HG02623 (cell line): Measurements from ENCODE around the gene LGSN.
A peak's percentile ranks its signal among the peaks of the same experiment; 100 is the strongest.
"Not testable (repeated sequence)": the region's sequence is repeated elsewhere in the genome, so short reads cannot be mapped to it uniquely, and the experiment has no call there.

Source experiments
- ATAC-seq: cut with Tn5 transposase; IDR thresholded peaks from one replicate; pipeline ENCODE4 v1.9.1; 2021; ENCODE audit warnings: moderate library complexity; ENCODE audit not compliant: unreplicated experiment

Gene LGSN

GRCh38 chr6:63306420-63306819 lies 13.4 kb downstream of the LGSN start:
- no peak for ATAC-seq

DNA sequence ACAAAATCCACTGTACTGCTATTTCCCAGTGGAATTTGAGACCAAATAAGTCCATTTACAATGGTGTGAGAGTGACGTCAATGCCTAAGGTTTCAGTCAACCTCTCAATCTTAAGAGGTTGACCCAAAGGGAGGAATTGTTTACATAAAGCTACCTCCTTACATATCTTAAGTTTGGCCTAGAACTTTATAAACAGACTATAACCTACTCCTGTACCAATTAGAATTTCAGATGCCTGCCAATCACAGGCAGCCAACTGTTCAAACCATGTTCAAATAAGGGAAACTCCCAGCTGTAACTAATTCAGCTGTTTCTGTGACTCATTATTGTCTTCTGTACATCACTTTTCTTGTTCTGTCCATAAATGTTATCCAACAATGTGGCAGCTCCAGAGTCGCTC lies 14.5 kb downstream of the LGSN start:
- ATAC-seq: no peak

DNA sequence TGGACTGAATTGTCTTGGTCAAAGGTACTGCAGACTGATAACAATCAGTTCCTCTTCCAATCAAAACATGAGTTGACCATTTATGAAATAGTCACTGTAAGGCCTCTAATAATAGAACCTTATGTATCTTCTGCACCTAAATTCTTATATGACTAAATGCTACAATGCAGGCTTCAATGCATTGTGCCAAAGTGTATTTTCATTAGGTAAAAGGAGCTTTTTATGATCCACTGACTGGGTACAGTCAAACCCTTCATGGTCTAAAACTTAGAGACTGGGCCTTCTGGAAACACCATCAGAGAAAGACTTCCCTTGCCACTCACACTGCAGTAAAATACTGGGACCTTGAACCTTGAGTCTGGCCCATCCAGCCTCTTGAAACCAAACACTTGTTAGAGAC lies 16.3 kb downstream of the LGSN start:
- ATAC-seq: no peak

GRCh38 chr6:63299667-63300066 lies 20.1 kb downstream of the LGSN start:
- ATAC-seq: no peak

DNA sequence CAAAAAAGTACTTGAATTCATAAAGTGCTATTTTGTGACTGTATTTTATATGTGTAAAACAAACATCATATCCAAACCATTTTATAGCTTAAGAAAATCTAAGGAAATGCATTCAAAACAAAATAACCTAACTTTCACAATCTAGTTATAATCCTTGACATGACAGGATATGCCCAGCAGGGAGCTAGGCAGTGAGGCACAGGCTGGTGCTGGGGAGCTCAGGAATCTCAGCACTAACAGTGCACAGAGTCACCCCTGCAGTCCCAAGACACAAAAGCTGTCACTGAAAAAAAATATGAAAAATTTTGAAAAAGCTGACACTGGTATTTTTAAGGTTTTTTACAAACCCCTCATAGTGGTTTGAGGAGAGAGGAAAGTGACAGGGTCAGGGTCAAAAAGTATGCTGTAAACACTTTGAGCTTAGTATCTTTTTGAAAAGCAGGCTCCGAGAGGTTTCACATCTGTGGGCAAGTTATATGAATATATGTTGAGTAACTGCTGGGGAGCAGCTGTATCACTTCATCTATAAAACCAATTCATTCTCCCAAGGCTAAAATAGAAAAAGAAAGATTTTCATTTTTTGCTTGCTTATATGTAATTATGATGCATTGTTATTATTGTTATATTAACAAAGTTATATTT lies 24.1 kb downstream of the LGSN start:
- ATAC-seq: no peak

GRCh38 chr6:63290492-63291058 lies 29.2 kb downstream of the LGSN start:
- ATAC-seq: no peak

- no peak for ATAC-seq
These were observed 30.4 kb downstream of the LGSN start for GRCh38 chr6:63289269-63289872.

DNA sequence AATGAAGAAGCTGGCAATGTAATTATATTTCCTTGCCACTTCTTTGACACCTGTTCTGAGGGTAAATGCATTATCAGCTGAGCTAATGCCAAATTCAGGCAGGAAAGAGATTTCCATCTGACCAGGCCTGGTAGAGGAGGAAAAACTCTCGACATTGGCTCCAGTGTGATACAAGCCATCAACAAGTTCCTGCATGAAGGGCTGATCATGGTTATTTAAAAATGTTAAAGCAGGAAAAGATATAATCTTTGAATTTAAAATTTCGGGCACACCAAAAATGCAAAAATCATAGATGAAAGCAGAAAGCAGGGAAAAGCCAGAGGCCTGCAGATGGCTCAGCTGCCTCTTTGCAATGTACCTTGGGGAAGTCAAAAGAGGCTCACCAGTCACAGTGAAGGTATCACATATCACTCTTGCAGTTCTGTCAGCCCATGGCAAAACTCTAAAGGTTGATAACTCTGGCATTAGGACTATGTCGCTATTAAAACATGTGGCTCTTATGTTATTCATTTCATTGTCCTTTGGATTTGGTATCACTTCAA lies 39.1 kb downstream of the LGSN start:
- ATAC-seq: no peak

GRCh38 chr6:63278916-63279315 lies 40.9 kb downstream of the LGSN start:
- no peak for ATAC-seq

DNA sequence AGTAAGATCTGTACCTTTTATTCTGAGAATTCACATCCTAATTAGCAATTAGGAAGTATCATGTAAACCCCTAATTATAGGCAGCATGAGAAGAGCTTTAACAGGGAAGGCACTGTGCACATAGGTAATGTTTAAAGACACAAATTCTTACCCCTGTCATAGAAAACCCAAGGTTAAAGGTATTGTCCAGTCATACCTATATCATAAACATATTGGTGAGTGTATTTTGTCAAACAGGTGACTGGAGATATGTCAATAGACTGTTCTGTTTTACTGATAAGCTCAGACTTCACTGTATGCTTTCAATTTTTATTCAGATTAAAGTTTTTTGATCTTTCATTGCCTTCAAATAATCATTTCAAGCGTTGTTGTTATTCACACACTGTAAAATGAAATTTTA lies 43.8 kb downstream of the LGSN start:
- no peak for ATAC-seq

GRCh38 chr6:63274795-63275430 lies 44.9 kb downstream of the LGSN start:
- not testable (repeated sequence) for ATAC-seq

DNA sequence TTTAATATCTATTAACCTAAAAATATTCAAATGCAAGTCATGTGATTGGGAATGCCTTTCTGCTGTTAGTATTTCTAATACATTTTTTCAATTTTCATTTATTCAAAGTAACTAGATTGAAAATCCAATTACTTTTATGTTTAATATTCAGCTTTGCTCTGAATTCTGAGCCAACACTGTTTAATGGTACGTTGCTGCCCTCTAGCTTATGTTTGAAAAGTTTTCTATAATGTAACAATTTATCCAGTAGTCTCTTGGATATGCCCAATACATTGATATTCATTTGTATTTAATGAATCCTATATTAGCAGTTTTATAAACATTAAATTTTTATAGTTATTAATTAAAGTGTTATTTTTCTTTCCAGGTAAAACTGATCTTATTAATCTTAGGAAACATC lies 47.4 kb downstream of the LGSN start:
- ATAC-seq: no peak

- peak; percentile 56 for ATAC-seq
These were observed 50.3 kb downstream of the LGSN start for GRCh38 chr6:63269470-63269869.

GRCh38 chr6:63268574-63268973 lies 51.2 kb downstream of the LGSN start:
- ATAC-seq: peak; percentile 71

DNA sequence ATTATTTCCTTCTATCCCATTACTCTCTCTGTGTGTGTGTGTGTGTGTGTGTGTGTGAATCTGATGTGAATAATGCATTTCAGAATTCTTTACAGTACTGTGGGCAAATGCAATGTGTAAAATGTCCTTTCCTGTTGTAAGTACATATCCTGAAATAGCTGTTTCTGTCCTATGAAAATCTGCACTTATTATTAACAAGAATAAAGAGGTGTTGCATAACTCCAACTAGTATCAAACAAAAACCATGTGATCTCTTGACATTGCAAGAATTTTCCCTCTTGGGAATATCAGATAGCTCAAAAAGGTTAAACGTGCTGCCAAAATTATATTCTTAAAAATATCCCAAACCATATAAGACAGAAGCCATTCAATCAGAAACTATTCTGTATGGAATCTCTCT lies 52.0 kb downstream of the LGSN start:
- no peak for ATAC-seq

GRCh38 chr6:63267046-63267445 lies 52.7 kb downstream of the LGSN start:
- ATAC-seq: no peak

GRCh38 chr6:63263444-63263843 lies 56.3 kb downstream of the LGSN start:
- ATAC-seq: no peak

DNA sequence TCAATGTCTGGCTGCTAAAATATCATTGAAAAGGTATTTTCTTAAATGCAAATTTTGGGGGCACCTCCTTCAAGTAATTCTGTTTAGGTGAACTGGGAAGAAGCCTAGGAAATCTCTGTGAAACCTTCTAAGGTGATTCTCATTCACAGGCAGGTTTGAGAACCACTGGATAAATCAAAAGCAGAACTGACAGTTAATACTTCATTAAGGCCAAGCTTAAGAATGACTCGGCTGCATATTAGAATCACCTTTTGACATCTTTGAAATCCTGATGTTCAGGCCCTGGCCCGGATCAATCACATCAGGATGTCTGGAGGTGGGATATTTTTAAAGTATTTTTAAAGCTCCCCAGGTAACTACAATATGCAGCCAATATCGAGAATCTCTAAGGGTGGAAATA lies 58.0 kb downstream of the LGSN start:
- ATAC-seq: no peak

GRCh38 chr6:63259153-63259552 lies 60.6 kb downstream of the LGSN start:
- ATAC-seq: no peak

DNA sequence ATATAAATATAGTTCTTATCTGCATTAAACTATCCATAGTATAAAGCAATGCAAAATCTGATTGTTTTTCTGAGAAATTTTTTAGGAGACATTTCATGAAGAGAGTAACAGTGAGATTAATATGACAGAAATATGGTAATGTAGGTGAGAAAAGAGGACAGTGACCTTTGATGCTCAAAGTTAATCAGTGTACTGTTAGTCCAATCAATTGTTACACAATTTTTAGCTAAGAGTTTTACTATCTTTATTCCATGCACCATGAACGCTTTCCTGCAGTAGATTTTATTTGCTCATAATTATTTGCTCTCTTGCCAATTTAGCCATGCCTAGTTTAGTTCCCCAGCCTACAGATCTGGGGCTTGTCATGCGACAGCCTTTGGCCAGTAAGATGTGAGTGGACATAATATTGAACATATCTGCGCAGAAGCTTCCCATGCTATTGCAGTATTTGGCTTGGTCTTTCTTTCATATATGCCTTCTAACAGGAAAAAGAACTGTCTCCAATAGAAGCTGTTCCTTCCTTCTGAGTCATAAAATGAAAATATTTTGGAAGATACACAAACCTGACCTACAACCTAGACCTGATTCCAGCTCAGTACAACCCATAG lies 69.8 kb downstream of the LGSN start:
- no peak for ATAC-seq

GRCh38 chr6:63246581-63246980 lies 73.2 kb downstream of the LGSN start:
- ATAC-seq: no peak

- peak; percentile 83 for ATAC-seq
These were observed 73.9 kb downstream of the LGSN start for GRCh38 chr6:63245909-63246308.
